Gastrocnemius medialis (tissue), 4 donors: ENCODE measurements around the gene CUX1. TPM values are rescaled to one million over a fixed set of nuclear protein-coding genes. Genes with fewer than 3 reads are reported as not detected.
A peak's percentile ranks its signal among the peaks of the same experiment; 100 is the strongest.

Source experiments
- ATAC-seq, 2 donors: fragments of 150-250 bp; one replicate each; pipeline ENCODE4 v1.9.1; 2016
- DNase-seq, 2 donors: peaks; one replicate each; pipeline ENCODE4 v3.0.0-alpha.2; 2019
- H3K27ac ChIP-seq, 4 donors: fragments of 200-600 bp; sonication (generic); 1 replicate in 1 of 4; 2 replicates in 3 of 4; pipeline ENCODE4 v1.5.1; 2016 to 2018; ENCODE audit warnings: mild to moderate bottlenecking in 2 of 4, moderate library complexity in 1 of 4
- H3K27me3 ChIP-seq, 3 donors: fragments of 200-600 bp; sonication (generic) in 2 of 3; 1 replicate in 1 of 3; 2 replicates in 2 of 3; pipeline versions ENCODE4 v1.5.1 to v1.6.0; 2016 to 2019; ENCODE audit warnings: mild to moderate bottlenecking in 1 of 3, moderate library complexity in 1 of 3
- H3K36me3 ChIP-seq, 2 donors: fragments of 200-600 bp; sonication (generic) in 1 of 2; one replicate each; pipeline ENCODE4 v1.5.1; 2017 to 2018
- H3K4me1 ChIP-seq, 2 donors: fragments of 200-600 bp; sonication (generic) in 1 of 2; one replicate each; pipeline ENCODE4 v1.5.1; 2016 to 2017; ENCODE audit warnings: mild to moderate bottlenecking in 2 of 2
- H3K4me3 ChIP-seq, 4 donors: fragments of 200-600 bp; sonication (generic) in 3 of 4; 1 replicate in 1 of 4; 2 replicates in 3 of 4; pipeline ENCODE4 v1.5.1; 2016 to 2019; ENCODE audit warnings: mild to moderate bottlenecking in 2 of 4
- H3K9me3 ChIP-seq, 3 donors: fragments of 200-600 bp; sonication (generic) in 2 of 3; 1 replicate in 1 of 3; 2 replicates in 2 of 3; pipeline ENCODE4 v1.5.1; 2016 to 2019
- POLR2A ChIP-seq, 2 donors: fragments of 450-650 bp; IDR thresholded peaks; one replicate each; pipeline ENCODE4 v1.6.1; 2017; ENCODE audit warnings: antibody characterized with exemption in 2 of 2, mild to moderate bottlenecking in 2 of 2, moderate library complexity in 2 of 2
- in situ Hi-C, 4 donors: fragments of 200-750 bp; cut with MboI; loops; one replicate each; pipeline versions ENCODE4 v1.15.0 to v1.8.0; 2017; ENCODE audit warnings: low sequenced_read_pairs in 4 of 4
- intact Hi-C: fragments of 100-400 bp; cut with DNase I; formaldehyde crosslinking; loops from one replicate; pipeline ENCODE4 v1.15.1; 2023; ENCODE audit warnings: low total_unique reads
- total RNA-seq, 4 donors: library from RNA; depleted of rRNA; stranded (reverse); fragments of >200 nt; gene quantifications; one replicate each; pipeline versions ENCODE4 v1.1.0 to v1.2.3, GENCODE V29; 2016
- TF ChIP-seq, protein P1 (sequence below), 5 experiments: fragments of 450-650 bp in 3 of 5; fragments of 200-600 bp in 2 of 5; sonication (generic) in 2 of 5; IDR thresholded peaks in 4 of 5; conservative IDR thresholded peaks in 1 of 5; 1 replicate in 4 of 5; 2 replicates in 1 of 5; pipeline ENCODE4 v1.5.1; 2016 to 2019; ENCODE audit warnings: antibody characterized with exemption in 5 of 5, mild to moderate bottlenecking in 3 of 5, moderate library complexity in 3 of 5

CUX1 gene
- total RNA-seq, 4 donors from 2014 or later, result 44.1 to 57.9 (median 54.9) TPM

DNA sequence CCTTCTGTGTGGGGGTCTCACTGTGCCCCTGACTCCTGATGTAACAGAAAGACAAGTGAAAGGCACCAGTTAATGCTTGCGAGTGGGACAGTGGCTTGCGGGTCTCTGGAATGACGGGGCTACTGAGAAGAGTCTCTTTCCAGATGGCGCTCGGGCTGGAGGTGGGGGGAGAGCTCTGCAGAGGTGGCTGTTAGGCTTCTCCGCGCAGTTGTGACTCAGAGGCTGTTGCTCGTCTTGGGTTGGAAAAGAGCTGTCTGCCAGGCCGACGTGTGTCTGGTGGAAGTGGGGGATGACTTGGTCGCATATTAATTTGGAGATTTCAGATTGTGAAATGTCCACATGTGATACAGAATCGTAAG lies 441.3 kb downstream of the CUX1 start:
- Histone ChIP-seq H3K27ac (no peak overlapping the region), H3K4me3 (no peak overlapping the region), H3K9me3 (no peaks in the 10 kb centered on the region), H3K4me1 (no peaks in the 10 kb centered on the region), H3K27me3 (no peaks in the 10 kb centered on the region), H3K36me3 (no peaks in the 10 kb centered on the region)
- ATAC-seq (no peak), DNase-seq (no peak)
- TF ChIP-seq, protein P1, sequence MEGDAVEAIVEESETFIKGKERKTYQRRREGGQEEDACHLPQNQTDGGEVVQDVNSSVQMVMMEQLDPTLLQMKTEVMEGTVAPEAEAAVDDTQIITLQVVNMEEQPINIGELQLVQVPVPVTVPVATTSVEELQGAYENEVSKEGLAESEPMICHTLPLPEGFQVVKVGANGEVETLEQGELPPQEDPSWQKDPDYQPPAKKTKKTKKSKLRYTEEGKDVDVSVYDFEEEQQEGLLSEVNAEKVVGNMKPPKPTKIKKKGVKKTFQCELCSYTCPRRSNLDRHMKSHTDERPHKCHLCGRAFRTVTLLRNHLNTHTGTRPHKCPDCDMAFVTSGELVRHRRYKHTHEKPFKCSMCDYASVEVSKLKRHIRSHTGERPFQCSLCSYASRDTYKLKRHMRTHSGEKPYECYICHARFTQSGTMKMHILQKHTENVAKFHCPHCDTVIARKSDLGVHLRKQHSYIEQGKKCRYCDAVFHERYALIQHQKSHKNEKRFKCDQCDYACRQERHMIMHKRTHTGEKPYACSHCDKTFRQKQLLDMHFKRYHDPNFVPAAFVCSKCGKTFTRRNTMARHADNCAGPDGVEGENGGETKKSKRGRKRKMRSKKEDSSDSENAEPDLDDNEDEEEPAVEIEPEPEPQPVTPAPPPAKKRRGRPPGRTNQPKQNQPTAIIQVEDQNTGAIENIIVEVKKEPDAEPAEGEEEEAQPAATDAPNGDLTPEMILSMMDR (IDR thresholded peaks at IDR 0.05 in 4 of 5, conservative IDR thresholded peaks at IDR 0.05 in 1 of 5), result no peak
- TF ChIP-seq POLR2A (IDR thresholded peaks at IDR 0.05), result no peak
- intact Hi-C loops, result no loop called here
- in situ Hi-C loops, result loop anchor here in 2 of 4 donors (25.0 kb wide), 1 partner anchor 571 kb away; no protein-coding TSS in a partner anchor

DNA sequence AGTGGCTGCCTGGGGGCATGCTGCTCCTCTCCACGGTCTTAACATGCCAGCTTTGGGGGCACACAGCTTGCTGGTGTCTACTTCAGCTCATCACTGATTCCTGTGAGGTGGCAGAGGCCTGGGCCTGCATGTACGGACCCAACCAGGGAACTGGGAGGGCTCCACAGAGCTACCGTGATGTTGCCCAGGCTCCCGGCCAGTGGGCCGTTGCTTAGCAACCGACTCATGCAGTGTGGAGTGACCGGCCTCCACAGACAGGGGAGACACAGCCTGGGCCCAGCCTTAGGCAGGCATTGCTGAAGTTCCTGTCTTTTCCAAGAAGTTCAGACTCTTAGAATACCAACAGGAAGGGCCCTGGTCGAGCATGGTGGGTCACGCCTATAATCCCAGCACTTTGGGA lies 443.4 kb downstream of the CUX1 start:
- no peaks in the 10 kb centered on the region for H3K9me3 ChIP-seq
- no peaks in the 10 kb centered on the region for H3K27me3 ChIP-seq
- no peak for DNase-seq
- intact Hi-C loops (no loop called here), in situ Hi-C loops (loop anchor here in 2 of 4 donors (25.0 kb wide), 1 partner anchor 574 kb away; no protein-coding TSS in a partner anchor)
- H3K27ac ChIP-seq, result no peak overlapping the region
- no peaks in the 10 kb centered on the region for H3K36me3 ChIP-seq
- H3K4me3 ChIP-seq, result no peak overlapping the region
- no peaks in the 10 kb centered on the region for H3K4me1 ChIP-seq
- peak in 1 of 2 donors; percentile 38 for ATAC-seq
- TF ChIP-seq, protein P1 (IDR thresholded peaks at IDR 0.05 in 4 of 5, conservative IDR thresholded peaks at IDR 0.05 in 1 of 5), result no peak
- TF ChIP-seq POLR2A (IDR thresholded peaks at IDR 0.05), result no peak

DNA sequence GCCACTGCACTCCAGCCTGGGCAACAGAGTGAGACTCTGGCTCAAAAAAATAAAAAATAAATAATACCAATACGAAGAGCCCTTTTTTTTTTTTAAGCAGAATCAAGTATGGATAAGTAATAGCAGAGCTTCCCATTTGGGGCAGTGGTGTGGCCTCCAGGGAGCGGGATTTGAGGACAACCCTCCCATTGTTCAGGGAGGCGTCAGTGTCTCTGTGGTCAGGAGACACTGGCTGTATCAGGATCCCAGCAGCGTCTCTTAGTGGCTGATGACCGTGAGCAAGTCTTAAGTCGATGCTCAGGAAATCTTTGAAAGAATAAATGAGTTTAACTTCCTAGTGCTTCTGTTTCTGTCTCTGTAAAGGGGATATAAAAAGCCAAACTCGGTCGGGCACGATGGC lies 444.0 kb downstream of the CUX1 start:
- Histone ChIP-seq H3K4me3 (no peak overlapping the region), H3K27me3 (no peaks in the 10 kb centered on the region), H3K4me1 (no peaks in the 10 kb centered on the region), H3K27ac (no peak overlapping the region), H3K9me3 (no peaks in the 10 kb centered on the region), H3K36me3 (no peaks in the 10 kb centered on the region)
- in situ Hi-C loops (loop anchor here in 2 of 4 donors (25.0 kb wide), 1 partner anchor 574 kb away; no protein-coding TSS in a partner anchor), intact Hi-C loops (no loop called here)
- no peak for TF ChIP-seq POLR2A (IDR thresholded peaks at IDR 0.05)
- TF ChIP-seq, protein P1 (IDR thresholded peaks at IDR 0.05 in 4 of 5, conservative IDR thresholded peaks at IDR 0.05 in 1 of 5), result no peak
- ATAC-seq, result no peak
- DNase-seq, result no peak

DNA sequence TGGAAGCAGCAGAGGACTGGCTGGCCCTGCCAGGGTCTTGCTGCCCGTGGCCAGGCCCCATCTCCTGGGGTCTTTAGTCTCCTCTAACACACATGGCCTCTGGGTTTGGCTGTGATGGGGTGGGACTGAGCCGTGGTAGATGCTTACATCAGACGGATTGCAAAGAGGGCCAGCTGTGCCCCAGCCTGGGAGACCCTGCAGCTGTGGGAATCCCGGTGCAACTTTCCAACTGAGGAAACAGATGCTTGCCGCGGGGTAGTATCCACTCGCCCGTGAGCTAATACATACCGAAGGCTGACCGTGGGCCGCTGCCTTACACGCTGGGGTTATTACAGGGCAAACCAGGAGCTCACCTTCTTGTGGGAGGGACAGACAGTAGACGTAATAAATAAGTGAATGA lies 445.1 kb downstream of the CUX1 start:
- H3K27me3 ChIP-seq, result no peaks in the 10 kb centered on the region
- no peak overlapping the region for H3K4me3 ChIP-seq
- no peaks in the 10 kb centered on the region for H3K4me1 ChIP-seq
- intact Hi-C loops (no loop called here), in situ Hi-C loops (loop anchor here in 2 of 4 donors (25.0 kb wide), 1 partner anchor 575 kb away; no protein-coding TSS in a partner anchor)
- H3K36me3 ChIP-seq, result no peaks in the 10 kb centered on the region
- no peak for TF ChIP-seq POLR2A (IDR thresholded peaks at IDR 0.05)
- TF ChIP-seq, protein P1 (IDR thresholded peaks at IDR 0.05 in 4 of 5, conservative IDR thresholded peaks at IDR 0.05 in 1 of 5), result no peak
- DNase-seq, result no peak
- H3K9me3 ChIP-seq, result no peaks in the 10 kb centered on the region
- ATAC-seq, result no peak
- H3K27ac ChIP-seq, result no peak overlapping the region

DNA sequence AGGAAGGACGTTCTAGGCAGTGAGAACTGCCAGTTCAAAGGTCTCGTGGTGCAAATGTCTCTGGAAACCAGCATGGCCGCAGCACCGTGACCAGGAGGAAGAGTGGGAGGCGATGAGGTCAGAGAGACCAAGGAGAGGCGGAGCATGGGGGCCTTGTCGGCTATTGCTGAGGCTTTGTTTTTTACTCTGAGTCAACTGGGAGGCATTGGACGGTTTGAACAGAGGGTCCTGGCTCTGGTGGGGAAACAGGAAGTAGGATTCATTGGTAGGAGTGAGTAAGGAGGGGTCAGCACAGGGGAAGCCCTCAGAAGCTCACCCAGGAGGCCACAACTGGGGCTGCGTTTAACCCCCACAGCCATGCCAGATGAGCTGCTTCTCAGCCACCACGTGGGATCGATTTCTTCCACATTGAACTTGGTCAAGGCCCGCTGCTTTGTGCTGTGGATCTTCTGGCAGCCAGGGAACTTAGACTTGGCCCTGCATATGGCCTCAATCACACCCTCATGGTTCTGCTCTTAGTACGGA lies 447.0 kb downstream of the CUX1 start:
- intact Hi-C loops, result no loop called here
- Histone ChIP-seq H3K4me1 (no peaks in the 10 kb centered on the region), H3K27ac (no peak overlapping the region), H3K27me3 (no peaks in the 10 kb centered on the region), H3K36me3 (no peaks in the 10 kb centered on the region), H3K4me3 (no peak overlapping the region), H3K9me3 (no peaks in the 10 kb centered on the region)
- ATAC-seq (no peak), DNase-seq (no peak)
- TF ChIP-seq, protein P1 (IDR thresholded peaks at IDR 0.05 in 4 of 5, conservative IDR thresholded peaks at IDR 0.05 in 1 of 5), result no peak
- no peak for TF ChIP-seq POLR2A (IDR thresholded peaks at IDR 0.05)
- in situ Hi-C loops, result loop anchor here in 2 of 4 donors (25.0 kb wide), 1 partner anchor 577 kb away; no protein-coding TSS in a partner anchor
